Natural killer cell treated with Interleukin-12 subunit alpha and Interleukin-12 subunit beta and Interleukin-15 and Interleukin-18, amount 100 ng/mL, for 72 hours (primary cell): ENCODE measurements around the gene MLLT3. TPM values are rescaled to one million over a fixed set of nuclear protein-coding genes. Genes with fewer than 3 reads are reported as not detected.

Experiments used
- ATAC-seq, 2 donors: fragments of 150-1000 bp; cut with Tn5 transposase in 1 of 2; sonication (Bioruptor Pico), chemical (Tn5 transposase) in 1 of 2; 2 replicates each; pipeline ENCODE4 v1.10.0; 2021
- DNase-seq: peaks from one replicate; pipeline ENCODE4 v3.0.0; 2022; ENCODE audit warnings: low spot score
- H3K27ac Mint-ChIP-seq, 2 donors: 1 replicate in 1 of 2; 2 replicates in 1 of 2; pipeline ENCODE4 v1.8.0; 2022; ENCODE audit warnings: mixed read lengths in 2 of 2, mild to moderate bottlenecking in 1 of 2, moderate library complexity in 1 of 2
- H3K27me3 Mint-ChIP-seq, 2 donors: 1 replicate in 1 of 2; 2 replicates in 1 of 2; pipeline ENCODE4 v1.8.0; 2022; ENCODE audit warnings: mixed read lengths in 2 of 2
- H3K36me3 Mint-ChIP-seq: one replicate; pipeline ENCODE4 v1.8.0; 2022; ENCODE audit warnings: mixed read lengths
- H3K4me1 Mint-ChIP-seq, 2 donors: 1 replicate in 1 of 2; 2 replicates in 1 of 2; pipeline ENCODE4 v1.8.0; 2022; ENCODE audit warnings: low read depth in 2 of 2, mixed read lengths in 2 of 2, mild to moderate bottlenecking in 1 of 2
- H3K4me3 Mint-ChIP-seq: one replicate; pipeline ENCODE4 v1.8.0; 2022; ENCODE audit warnings: mixed read lengths
- H3K9me3 Mint-ChIP-seq: 2 replicates; pipeline ENCODE4 v1.8.0; 2022; ENCODE audit warnings: mixed read lengths
- total RNA-seq, 2 donors: library from RNA; stranded (reverse); gene quantifications; one replicate each; pipeline ENCODE4 v1.2.3, GENCODE V29; 2022

MLLT3 gene
- total RNA-seq, 2 donors from 2014 or later = 15.7 to 29.7 TPM

DNA sequence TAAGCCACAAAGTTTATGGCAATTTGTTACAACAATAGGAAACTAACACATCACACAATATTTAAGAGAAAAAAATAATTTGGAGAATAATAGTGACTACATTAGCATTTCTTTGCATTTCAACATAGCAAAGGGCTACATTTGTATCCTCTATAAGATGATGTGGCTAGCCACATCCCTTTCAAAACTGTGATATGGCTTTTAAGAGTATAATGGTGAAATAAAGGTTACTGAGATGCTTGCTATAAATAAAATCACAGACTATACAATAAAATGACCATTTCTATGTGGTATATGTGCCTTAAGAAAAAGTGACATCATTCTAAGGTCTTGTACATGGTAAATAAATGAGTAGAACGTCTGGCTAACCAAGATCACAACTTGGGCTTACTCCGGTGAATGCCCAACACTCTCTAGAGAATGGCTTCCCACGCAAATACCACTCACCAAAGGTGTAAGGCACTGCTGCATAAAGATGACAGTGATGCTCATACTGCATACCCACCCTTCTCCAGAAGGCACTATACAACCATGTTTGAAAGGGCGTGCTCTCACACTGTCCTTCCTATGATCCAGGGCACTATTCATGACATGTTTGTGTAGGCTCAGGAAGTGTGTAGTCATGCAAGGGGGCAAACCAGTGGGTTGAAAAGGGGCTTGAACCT lies 286.5 kb downstream of the MLLT3 start:
- Mint-ChIP-seq H3K4me3 (no peak overlapping the region), H3K36me3 (no peaks in the 10 kb centered on the region), H3K27me3 (peaks cover 0 to 10% of the 10 kb centered on the region in 2 donors), H3K4me1 (peaks cover 24 to 32% of the 10 kb centered on the region in 2 donors), H3K27ac (no peak overlapping the region), H3K9me3 (no peaks in the 10 kb centered on the region)
- DNase-seq (no peak), ATAC-seq (peak; percentile 79 to 80)

DNA sequence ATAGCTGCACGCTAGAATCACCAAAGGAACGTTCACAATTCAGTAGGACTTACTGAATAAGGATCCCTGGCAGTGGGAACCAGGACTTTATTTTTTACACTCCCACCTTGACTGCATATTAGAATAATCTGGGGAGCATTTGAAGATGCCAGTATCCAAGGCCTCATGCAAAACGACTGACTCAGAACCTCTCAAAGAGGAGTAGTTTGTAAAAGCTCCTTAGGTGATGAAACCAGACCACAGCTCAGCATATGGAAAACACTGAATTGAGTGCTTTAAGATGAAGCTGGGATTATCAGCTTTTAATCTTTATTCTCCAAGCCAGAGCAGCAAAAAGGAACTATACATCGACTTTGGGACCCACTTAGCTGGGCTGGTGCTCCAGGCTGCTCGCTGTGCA lies 288.3 kb downstream of the MLLT3 start:
- no peaks in the 10 kb centered on the region for H3K36me3 Mint-ChIP-seq
- no peaks in the 10 kb centered on the region for H3K9me3 Mint-ChIP-seq
- peaks cover 0 to 10% of the 10 kb centered on the region in 2 donors for H3K27me3 Mint-ChIP-seq
- H3K4me1 Mint-ChIP-seq = peaks cover 22 to 25% of the 10 kb centered on the region in 2 donors
- ATAC-seq (no peak), DNase-seq (no peak)
- H3K4me3 Mint-ChIP-seq = no peak overlapping the region
- H3K27ac Mint-ChIP-seq = no peak overlapping the region

DNA sequence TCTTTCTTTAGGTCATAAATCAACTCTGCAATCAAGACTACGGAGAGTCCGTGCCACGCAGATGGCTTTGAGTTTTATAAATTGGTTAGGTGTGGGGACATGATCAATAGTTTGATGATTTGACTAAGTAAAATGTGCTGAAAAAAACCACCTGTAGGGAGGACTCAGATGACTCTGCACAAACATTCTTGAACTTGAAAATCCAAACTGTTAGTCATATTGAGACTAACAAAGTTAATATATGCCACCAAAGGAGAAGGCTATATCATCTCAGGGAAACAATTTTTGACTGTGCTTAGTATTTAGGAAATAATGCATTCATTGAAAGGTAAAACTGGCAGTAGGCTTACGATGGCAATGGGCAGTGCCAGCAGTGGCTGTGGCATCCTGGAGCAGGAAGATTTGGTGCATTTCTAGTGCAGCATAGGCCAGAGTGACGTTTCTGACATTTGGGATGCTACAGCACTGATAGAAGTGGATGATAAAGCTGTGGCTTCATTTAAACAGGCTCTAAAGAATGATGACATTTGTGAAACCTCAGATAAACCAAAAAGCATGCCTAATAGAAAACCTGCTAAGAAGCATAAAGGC lies 291.1 kb downstream of the MLLT3 start:
- no peaks in the 10 kb centered on the region for H3K36me3 Mint-ChIP-seq
- ATAC-seq (peak in 1 of 2 donors; percentile 67), DNase-seq (no peak)
- H3K27ac Mint-ChIP-seq = no peak overlapping the region
- H3K9me3 Mint-ChIP-seq = no peaks in the 10 kb centered on the region
- peaks cover 15 to 23% of the 10 kb centered on the region in 2 donors for H3K4me1 Mint-ChIP-seq
- peaks cover 0 to 12% of the 10 kb centered on the region in 2 donors for H3K27me3 Mint-ChIP-seq
- H3K4me3 Mint-ChIP-seq = peak overlapping the region; percentile 31

DNA sequence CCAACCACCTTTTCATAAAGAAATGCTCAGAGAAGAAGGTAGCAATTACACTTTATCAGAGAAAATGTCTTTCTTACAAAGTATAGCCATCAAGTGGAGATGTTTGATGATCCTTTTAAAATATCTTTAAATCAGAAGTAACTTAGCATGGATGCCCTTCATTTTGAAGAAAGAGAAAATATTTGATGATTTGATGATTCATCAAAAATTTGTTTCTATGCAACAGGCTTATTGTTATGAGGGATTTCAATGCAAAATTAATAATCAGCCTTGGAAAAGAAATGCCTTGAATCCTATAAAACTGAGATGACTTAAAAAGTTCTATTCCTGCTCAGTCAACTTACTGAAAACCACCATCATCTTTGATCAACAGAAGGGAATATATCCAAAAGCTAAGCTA lies 291.6 kb downstream of the MLLT3 start:
- peaks cover 0 to 12% of the 10 kb centered on the region in 2 donors for H3K27me3 Mint-ChIP-seq
- H3K27ac Mint-ChIP-seq = no peak overlapping the region
- DNase-seq (no peak), ATAC-seq (no peak)
- H3K9me3 Mint-ChIP-seq = no peaks in the 10 kb centered on the region
- no peaks in the 10 kb centered on the region for H3K36me3 Mint-ChIP-seq
- H3K4me1 Mint-ChIP-seq = peaks cover 10 to 18% of the 10 kb centered on the region in 2 donors
- peak overlapping the region; percentile 31 for H3K4me3 Mint-ChIP-seq

DNA sequence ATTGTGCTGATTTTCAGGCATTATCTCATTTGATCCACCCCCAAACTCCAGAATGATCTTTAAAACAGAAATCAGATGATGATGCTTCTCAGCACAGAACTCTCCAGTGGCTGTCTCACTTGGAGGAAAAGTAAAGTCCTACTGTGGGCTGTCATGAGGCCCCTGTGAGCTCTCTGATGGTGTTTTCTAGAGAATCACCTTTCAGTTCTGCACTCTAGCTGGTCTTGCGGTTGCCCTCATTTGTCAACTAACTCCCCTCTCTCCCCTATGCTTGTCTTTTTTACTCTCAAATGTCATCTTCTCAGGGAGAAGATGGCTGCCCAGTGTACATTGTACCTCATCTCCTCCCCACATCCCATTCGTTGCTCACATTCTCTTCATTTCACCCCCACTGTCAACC lies 295.8 kb downstream of the MLLT3 start:
- DNase-seq (no peak), ATAC-seq (no peak)
- no peaks in the 10 kb centered on the region for H3K36me3 Mint-ChIP-seq
- H3K4me3 Mint-ChIP-seq = no peak overlapping the region
- no peak overlapping the region for H3K27ac Mint-ChIP-seq
- peaks cover 9 to 14% of the 10 kb centered on the region in 2 donors for H3K4me1 Mint-ChIP-seq
- peaks cover 0 to 12% of the 10 kb centered on the region in 2 donors for H3K27me3 Mint-ChIP-seq
- no peaks in the 10 kb centered on the region for H3K9me3 Mint-ChIP-seq

DNA sequence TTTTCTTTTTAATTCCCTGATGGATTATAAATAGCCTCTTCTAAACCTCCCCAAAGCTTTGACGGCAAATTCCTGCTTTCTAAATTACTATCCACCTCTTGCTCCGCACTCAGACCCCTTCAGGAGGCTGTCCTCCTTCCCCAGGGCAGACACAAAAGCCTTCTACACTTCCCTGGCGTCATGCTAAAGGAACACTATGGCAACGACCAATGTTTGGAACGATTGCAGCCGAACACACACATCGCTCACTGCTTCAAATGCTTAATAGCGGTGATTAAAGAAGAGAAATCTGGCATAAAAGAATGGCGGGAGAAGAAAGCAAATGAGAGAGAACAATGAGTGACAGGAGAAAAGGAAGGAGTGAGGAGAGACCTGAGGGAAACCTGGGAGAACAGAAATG lies 297.3 kb downstream of the MLLT3 start:
- H3K4me3 Mint-ChIP-seq = no peak overlapping the region
- peaks cover 0 to 9% of the 10 kb centered on the region in 2 donors for H3K27me3 Mint-ChIP-seq
- ATAC-seq (no peak), DNase-seq (no peak)
- no peak overlapping the region for H3K27ac Mint-ChIP-seq
- no peaks in the 10 kb centered on the region for H3K36me3 Mint-ChIP-seq
- H3K9me3 Mint-ChIP-seq = no peaks in the 10 kb centered on the region
- H3K4me1 Mint-ChIP-seq = peaks cover 12 to 15% of the 10 kb centered on the region in 2 donors

DNA sequence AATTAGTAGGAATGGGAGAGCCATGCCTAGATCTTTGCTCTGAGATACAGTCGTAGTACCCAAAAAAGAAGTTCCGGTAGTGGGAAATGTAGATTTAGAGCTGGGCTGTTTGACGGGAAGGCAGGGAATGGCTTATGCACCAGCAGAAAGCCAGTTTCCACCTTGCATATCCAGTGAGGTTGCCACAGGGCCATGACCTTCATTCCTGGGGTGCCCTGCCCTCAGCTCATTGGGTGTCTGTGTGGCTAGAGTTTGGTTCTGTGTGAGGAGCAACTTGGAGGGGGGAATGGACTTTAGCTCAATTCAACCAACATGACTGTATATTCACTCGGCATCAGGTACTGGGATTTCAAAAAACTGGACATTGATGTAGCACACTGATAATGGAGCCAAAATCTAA lies 300.1 kb downstream of the MLLT3 start:
- Mint-ChIP-seq H3K9me3 (no peaks in the 10 kb centered on the region), H3K36me3 (no peaks in the 10 kb centered on the region), H3K4me1 (peaks cover 12 to 18% of the 10 kb centered on the region in 2 donors)

DNA sequence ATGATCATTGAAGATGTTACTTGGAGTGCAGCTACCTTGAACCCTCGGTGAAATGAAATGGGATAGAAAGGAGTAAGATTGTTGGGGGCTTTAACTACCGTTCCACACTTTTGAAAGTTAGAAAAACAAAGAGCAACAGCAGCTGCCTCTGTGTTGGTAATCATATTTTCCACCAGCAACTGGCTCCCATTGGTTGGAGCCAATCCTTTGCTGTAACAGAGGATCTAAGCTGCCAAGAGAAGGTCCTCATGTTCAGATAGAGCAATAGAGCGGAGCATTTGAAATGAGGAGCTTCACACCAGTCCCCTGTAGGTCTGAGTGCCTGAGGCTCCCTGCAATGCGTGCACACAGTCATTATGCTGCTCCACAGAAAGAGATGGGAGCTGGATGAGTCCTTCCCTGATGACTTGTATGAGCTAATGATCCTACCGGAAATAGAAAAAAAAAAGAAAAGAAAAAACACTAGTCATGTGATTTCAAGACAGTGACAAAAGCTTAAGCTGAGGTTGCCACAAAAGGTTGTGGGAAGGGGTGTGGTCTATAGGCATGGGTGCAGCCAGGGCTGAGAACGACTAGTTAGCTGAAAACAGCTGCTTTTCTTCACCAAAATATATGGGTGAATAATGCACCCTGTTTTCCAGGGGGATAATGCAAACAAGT lies 300.7 kb downstream of the MLLT3 start:
- Mint-ChIP-seq H3K4me3 (no peak overlapping the region), H3K4me1 (peaks cover 12 to 18% of the 10 kb centered on the region in 2 donors), H3K27me3 (peaks cover 0 to 6% of the 10 kb centered on the region in 2 donors), H3K36me3 (no peaks in the 10 kb centered on the region), H3K27ac (no peak overlapping the region), H3K9me3 (no peaks in the 10 kb centered on the region)
- DNase-seq (no peak), ATAC-seq (peak in 1 of 2 donors; percentile 49)

More for the DNA sequence above, 300.1 kb downstream of the MLLT3 start:
- ATAC-seq (no peak), DNase-seq (no peak)
- Mint-ChIP-seq H3K27me3 (peaks cover 0 to 9% of the 10 kb centered on the region in 2 donors), H3K4me3 (no peak overlapping the region), H3K27ac (no peak overlapping the region)

DNA sequence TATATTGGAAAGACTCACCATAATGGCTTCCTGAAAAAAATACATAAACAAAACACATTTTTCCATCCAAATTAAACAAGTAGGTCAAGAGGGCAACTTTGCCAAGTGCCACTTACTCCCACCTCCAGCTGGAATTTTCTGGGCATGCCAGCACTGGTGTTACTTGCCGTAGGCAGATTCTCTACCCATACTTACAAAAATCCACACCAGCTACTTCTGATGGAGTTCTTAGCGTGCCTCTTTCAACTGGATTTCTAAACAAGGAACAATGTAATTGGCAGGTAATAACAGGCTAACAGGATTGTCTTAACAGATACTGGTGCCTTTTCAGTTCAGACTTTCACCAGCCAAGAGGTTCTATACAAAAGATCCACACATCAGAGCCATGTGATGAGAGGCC lies 301.4 kb downstream of the MLLT3 start:
- H3K9me3 Mint-ChIP-seq = no peaks in the 10 kb centered on the region
- DNase-seq = no peak
- no peak overlapping the region for H3K4me3 Mint-ChIP-seq
- H3K27me3 Mint-ChIP-seq = peaks cover 0 to 4% of the 10 kb centered on the region in 2 donors
- no peaks in the 10 kb centered on the region for H3K36me3 Mint-ChIP-seq
- H3K4me1 Mint-ChIP-seq = peaks cover 12 to 18% of the 10 kb centered on the region in 2 donors
- no peak for ATAC-seq
- H3K27ac Mint-ChIP-seq = no peak overlapping the region

DNA sequence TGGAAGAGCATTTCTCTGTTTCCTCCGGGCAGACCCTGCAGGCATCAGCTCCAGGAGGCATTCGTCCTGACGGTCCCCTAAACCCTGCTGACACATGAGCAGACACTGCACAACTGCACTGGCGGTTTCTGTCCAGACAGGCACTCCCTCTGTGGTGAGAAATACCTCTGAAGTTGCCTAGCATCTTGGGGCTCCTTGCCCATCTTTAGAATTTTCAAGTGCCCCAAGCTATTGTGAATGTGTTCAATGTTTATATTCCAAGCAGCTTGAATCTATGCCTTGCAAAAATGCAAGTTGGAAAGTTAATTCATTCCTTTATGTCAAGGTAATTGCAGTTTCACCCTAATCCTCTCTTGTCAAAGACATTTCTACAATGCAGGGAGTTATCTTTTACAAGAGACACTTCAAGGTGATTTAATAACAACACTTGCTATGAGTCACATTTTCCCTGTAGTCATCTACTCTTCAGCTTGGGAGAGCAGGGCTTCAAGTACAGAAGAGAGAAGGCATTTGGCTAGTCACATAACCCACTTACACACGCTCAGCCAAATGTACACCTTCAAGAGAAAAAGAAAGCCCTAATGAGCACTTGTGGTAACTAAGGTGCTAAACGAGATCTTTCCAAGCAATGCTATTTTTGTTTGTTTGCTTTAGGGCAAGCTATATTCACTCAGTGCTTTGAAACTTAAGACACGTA lies 302.5 kb downstream of the MLLT3 start:
- H3K27me3 Mint-ChIP-seq = peaks cover 0 to under 1% of the 10 kb centered on the region in 2 donors
- H3K4me3 Mint-ChIP-seq = no peak overlapping the region
- H3K4me1 Mint-ChIP-seq = peaks cover 15 to 22% of the 10 kb centered on the region in 2 donors
- no peaks in the 10 kb centered on the region for H3K36me3 Mint-ChIP-seq
- DNase-seq = no peak
- peak in 1 of 2 donors; percentile 37 for ATAC-seq
- H3K9me3 Mint-ChIP-seq = no peaks in the 10 kb centered on the region
- no peak overlapping the region for H3K27ac Mint-ChIP-seq

DNA sequence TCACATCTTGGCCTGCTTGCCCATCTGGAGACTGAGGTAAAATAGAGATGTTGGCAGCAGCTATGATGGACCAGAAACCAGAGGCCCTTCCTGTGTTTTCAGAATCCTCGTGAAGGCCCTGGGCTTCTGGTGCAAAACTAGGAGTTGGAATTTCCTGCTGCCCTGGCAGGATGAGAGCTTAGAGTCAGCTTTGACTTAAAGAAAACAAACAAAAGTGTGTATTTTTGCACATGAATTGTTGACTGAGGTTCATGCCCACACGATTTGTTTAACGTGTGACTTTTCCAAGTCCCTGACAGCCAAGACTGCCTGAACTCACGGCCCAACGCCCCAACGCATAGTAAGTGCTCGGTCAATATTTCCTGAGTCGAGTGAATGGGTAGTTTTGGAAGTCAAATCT lies 303.1 kb downstream of the MLLT3 start:
- H3K27me3 Mint-ChIP-seq = no peaks in the 10 kb centered on the region
- peaks cover 15 to 23% of the 10 kb centered on the region in 2 donors for H3K4me1 Mint-ChIP-seq
- H3K9me3 Mint-ChIP-seq = no peaks in the 10 kb centered on the region
- ATAC-seq (no peak), DNase-seq (no peak)
- H3K36me3 Mint-ChIP-seq = no peaks in the 10 kb centered on the region
- H3K27ac Mint-ChIP-seq = no peak overlapping the region
- H3K4me3 Mint-ChIP-seq = no peak overlapping the region

DNA sequence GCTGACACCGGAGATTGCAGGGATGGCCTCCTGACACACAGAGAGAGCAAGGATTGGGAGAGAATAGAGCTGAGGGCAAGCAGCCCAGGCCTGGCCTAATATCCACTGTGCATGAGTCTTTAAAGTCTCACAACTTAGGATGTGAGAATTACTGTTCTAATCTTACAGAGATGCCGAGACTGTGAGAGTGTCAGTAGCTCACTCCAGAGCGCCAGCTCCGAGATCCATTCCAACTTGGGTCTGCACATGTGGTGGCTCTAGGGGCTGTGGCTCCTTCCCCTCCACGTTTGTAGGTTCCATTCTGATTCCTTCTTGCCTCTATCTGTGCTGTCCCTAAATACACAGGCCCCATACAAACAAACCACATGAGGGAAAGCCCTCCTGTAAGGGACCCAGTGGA lies 304.6 kb downstream of the MLLT3 start:
- no peaks in the 10 kb centered on the region for H3K9me3 Mint-ChIP-seq
- DNase-seq = no peak
- ATAC-seq = no peak
- no peak overlapping the region for H3K4me3 Mint-ChIP-seq
- no peak overlapping the region for H3K27ac Mint-ChIP-seq
- H3K4me1 Mint-ChIP-seq = peaks cover 15 to 23% of the 10 kb centered on the region in 2 donors
- H3K27me3 Mint-ChIP-seq = no peaks in the 10 kb centered on the region
- no peaks in the 10 kb centered on the region for H3K36me3 Mint-ChIP-seq

DNA sequence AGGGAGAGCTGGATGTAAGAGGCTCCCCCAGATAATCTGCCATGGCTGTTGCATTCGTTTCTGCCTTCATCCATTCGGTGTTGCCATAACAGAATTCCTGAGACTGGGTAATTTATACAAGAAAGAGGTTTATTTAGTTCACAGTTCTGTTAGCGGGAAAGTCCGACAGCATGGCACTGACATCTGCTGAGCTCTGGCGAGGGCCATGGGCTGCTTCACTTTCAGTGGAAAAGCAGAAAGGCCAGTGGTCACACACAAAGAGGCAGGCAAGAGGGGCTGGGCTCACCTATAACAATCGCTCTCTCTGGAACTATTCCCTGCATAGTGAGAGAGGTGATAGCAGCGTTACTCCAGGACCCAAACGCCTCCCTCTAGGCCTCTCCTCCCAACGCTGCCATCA lies 305.9 kb downstream of the MLLT3 start:
- Mint-ChIP-seq H3K4me3 (no peak overlapping the region), H3K36me3 (no peaks in the 10 kb centered on the region), H3K9me3 (no peaks in the 10 kb centered on the region), H3K27me3 (peaks cover 3 to 8% of the 10 kb centered on the region in 2 donors), H3K4me1 (peaks cover 8 to 16% of the 10 kb centered on the region in 2 donors), H3K27ac (no peak overlapping the region)
- ATAC-seq = no peak
- no peak for DNase-seq

DNA sequence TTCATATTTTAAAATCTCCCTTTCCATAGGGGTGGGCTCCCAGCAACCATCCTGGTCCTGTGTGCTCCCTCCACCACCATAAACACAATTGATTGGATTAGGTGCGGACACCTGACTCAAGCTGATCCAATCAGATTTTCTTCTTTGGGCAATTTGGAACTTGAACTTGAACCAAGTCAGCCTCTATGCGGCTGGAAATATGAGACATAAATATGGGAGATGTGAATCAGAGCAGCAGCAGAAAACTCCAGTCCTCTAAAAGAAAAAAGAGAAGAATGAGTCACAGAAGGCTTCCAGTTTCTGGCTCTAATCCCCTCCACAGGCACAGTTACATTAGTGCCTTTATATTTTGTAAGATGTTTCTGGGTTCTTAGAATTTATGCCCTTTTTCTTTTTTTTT lies 306.6 kb downstream of the MLLT3 start:
- Mint-ChIP-seq H3K36me3 (no peaks in the 10 kb centered on the region), H3K4me3 (no peak overlapping the region), H3K27me3 (peaks cover 3 to 8% of the 10 kb centered on the region in 2 donors)

More for the DNA sequence above, 306.6 kb downstream of the MLLT3 start:
- Mint-ChIP-seq H3K27ac (no peak overlapping the region), H3K4me1 (peaks cover 5 to 11% of the 10 kb centered on the region in 2 donors), H3K9me3 (no peaks in the 10 kb centered on the region)
- DNase-seq (no peak), ATAC-seq (no peak)
